22Rv1 (cell line): Measurements from ENCODE around the gene CDKN3.

Experiments used
- ZFX ChIP-seq: fragments of 450-650 bp; IDR thresholded peaks from 2 replicates; pipeline ENCODE4 v1.6.1; 2017; ENCODE audit warnings: antibody characterized with exemption, borderline replicate concordance
- TF ChIP-seq, protein P1 (sequence below): fragments of 450-650 bp; IDR thresholded peaks from 2 replicates; pipeline ENCODE4 v1.5.1; 2017; ENCODE audit warnings: mild to moderate bottlenecking

DNA sequence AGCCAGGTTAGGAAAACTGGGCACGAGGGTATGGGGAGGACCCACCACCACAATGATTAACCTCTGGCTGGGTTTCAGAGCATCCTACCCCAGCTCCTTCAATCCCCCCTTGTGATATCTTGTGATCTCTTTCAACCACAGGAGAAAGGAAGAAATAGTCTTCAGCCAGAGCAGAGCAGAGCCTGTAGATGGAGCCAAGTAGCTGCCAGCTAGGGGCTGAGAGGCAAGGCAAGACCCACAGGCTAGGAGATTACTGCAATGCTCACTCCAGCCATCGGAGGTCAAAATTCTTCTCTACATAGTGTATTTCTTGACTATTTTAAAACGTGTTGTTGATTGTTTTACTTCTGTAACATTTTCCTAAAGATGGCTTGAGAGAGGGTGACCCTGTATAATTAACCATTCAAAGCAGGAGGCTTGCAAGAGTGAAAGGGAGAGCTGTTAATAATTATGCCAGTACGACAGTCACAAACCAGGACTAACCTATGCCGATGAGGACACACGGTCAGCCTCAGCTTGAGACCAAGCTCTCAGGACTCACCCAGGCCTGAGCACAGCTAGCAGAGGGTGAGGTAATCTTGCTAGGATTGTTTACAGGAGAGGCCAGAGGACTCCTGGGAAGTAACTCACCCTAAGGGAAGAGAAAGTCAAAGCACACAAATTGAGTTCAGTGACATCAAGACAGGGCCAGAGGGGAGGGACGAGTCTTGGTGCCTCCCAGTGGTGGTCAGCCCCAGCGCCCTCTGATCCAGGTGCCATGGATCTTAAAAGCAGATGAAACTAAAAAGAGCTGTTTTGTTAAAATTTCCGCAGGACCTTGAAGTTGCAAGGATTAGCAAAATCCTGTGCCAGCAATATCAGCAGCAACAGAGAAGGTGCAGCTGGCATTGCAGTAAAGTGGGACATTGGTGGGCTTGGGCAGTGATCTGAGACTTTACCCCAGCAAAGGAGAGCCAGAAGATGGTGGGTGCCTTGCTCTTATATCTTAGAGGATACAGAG lies 29.8 kb upstream of the CDKN3 start:
- TF ChIP-seq, protein P1, sequence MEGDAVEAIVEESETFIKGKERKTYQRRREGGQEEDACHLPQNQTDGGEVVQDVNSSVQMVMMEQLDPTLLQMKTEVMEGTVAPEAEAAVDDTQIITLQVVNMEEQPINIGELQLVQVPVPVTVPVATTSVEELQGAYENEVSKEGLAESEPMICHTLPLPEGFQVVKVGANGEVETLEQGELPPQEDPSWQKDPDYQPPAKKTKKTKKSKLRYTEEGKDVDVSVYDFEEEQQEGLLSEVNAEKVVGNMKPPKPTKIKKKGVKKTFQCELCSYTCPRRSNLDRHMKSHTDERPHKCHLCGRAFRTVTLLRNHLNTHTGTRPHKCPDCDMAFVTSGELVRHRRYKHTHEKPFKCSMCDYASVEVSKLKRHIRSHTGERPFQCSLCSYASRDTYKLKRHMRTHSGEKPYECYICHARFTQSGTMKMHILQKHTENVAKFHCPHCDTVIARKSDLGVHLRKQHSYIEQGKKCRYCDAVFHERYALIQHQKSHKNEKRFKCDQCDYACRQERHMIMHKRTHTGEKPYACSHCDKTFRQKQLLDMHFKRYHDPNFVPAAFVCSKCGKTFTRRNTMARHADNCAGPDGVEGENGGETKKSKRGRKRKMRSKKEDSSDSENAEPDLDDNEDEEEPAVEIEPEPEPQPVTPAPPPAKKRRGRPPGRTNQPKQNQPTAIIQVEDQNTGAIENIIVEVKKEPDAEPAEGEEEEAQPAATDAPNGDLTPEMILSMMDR, result peak; percentile 54
- TF ChIP-seq ZFX, result no peak
